A549 (cell line): ENCODE results near the gene SBF2.

ENCODE experiments used
- CHD4 ChIP-seq: fragments of 200-600 bp; sonication (generic); IDR thresholded peaks from 2 replicates; pipeline ENCODE4 v1.6.1; 2016; ENCODE audit warnings: antibody characterized with exemption, mild to moderate bottlenecking, borderline replicate concordance
- CTCF ChIP-seq: fragments of >200 bp; sonication (Bioruptor Twin); formaldehyde crosslinking; IDR thresholded peaks from 3 replicates; pipeline ENCODE4 v1.5.1; 2016
- ESRRA ChIP-seq: fragments of 150-350 bp; IDR thresholded peaks from 2 replicates; pipeline ENCODE4 v1.6.1; 2014; ENCODE audit warnings: mild to moderate bottlenecking, low read length, borderline replicate concordance
- HES2 ChIP-seq: fragments of >200 bp; sonication (Bioruptor Twin); formaldehyde crosslinking; IDR thresholded peaks from 2 replicates; pipeline ENCODE4 v1.6.1; 2016
- MAFK ChIP-seq: fragments of 450-650 bp; IDR thresholded peaks from 2 replicates; pipeline ENCODE4 v1.6.1; 2014; ENCODE audit not compliant: partially characterized antibody
- PBX3 ChIP-seq: IDR thresholded peaks from 2 replicates; pipeline ENCODE4 v1.6.1; 2012
- RCOR1 ChIP-seq: fragments of 150-350 bp; IDR thresholded peaks from 2 replicates; pipeline ENCODE4 v1.6.1; 2014; ENCODE audit warnings: antibody characterized with exemption, low read length, low read depth
- ZFP36 ChIP-seq: fragments of 450-650 bp; IDR thresholded peaks from 2 replicates; pipeline ENCODE4 v1.6.1; 2014; ENCODE audit warnings: borderline replicate concordance; ENCODE audit not compliant: partially characterized antibody

GRCh38 chr11:9903579-9903978 lies 390.4 kb downstream of the SBF2 start:
- TF ChIP-seq HES2 = no peak
- no peak for TF ChIP-seq PBX3
- TF ChIP-seq CTCF = no peak
- no peak for TF ChIP-seq CHD4
- TF ChIP-seq ESRRA = no peak
- TF ChIP-seq RCOR1 = no peak
- no peak for TF ChIP-seq ZFP36
- no peak for TF ChIP-seq MAFK
